ENCODE measurements around the gene B3GALT6. TPM values are rescaled to one million over a fixed set of nuclear protein-coding genes. Genes with fewer than 3 reads are reported as not detected.

The B3GALT6 gene
- total and polyA plus RNA-seq, 2 experiments from 2014 or later: 5.5 to 26.5 TPM

GRCh38 chr1:1203561-1204424, 28.2 kb upstream of the B3GALT6 start:
- Mint-ChIP-seq H3K4me3 (no peak overlapping the region), H3K27me3 (ENCODE audit: insufficient read depth, low read depth, poor library complexity) (peaks cover 8% of the 10 kb centered on the region), H3K27ac (no peak overlapping the region), H3K9me3 (no peaks in the 10 kb centered on the region; the same call in 2 of the 3 replicates), H3K36me3 (ENCODE audit: low read depth) (no peaks in the 10 kb centered on the region), H3K4me1 (no peaks in the 10 kb centered on the region; the same call in 2 of the 3 replicates)
- Histone ChIP-seq H3K4me1 (ENCODE audit: insufficient read depth) (no peaks in the 10 kb centered on the region), H2AFZ (no peak overlapping the region), H3K79me2 (replicated peaks; ENCODE audit: insufficient read depth) (no peaks in the 10 kb centered on the region), H3K27ac (ENCODE audit: low read depth) (no peak overlapping the region), H4K20me1 (replicated peaks; ENCODE audit: insufficient read depth) (no peaks in the 10 kb centered on the region), H3K4me2 (no peak overlapping the region), H3K36me3 (ENCODE audit: insufficient read depth) (no peaks in the 10 kb centered on the region), H3F3A (replicated peaks; ENCODE audit: low read depth) (no peaks in the 10 kb centered on the region), H3K9me2 (ENCODE audit: insufficient read depth) (no peaks in the 10 kb centered on the region), H3K4me3 (no peak overlapping the region), H3K27me3 (ENCODE audit: insufficient read depth) (peaks cover 13% of the 10 kb centered on the region; the same call in 1 of the 2 replicates)
- DNase-seq (ENCODE audit: low spot score) (no peak), ATAC-seq (no peak)
- TF ChIP-seq POLR2AphosphoS5 (IDR thresholded peaks at IDR 0.05; ENCODE audit: low read depth) (no peak), EZH2phosphoT487 (IDR thresholded peaks at IDR 0.05; ENCODE audit: unreplicated experiment) (no peak), ZNF114 (CRISPR knock-in tag; IDR thresholded peaks at IDR 0.05) (no peak), ZNF462 (CRISPR knock-in tag; IDR thresholded peaks at IDR 0.05) (no peak), CREB1 (CRISPR knock-in tag; IDR thresholded peaks at IDR 0.05; ENCODE audit: low read depth) (no peak), ZNF331 (CRISPR knock-in tag; IDR thresholded peaks at IDR 0.05; ENCODE audit: low read depth) (no peak), NANOG (IDR thresholded peaks at IDR 0.05; ENCODE audit: borderline replicate concordance) (no peak), STAT1 (IDR thresholded peaks at IDR 0.05; ENCODE audit: unreplicated experiment) (no peak), EZH2 (IDR thresholded peaks at IDR 0.05; ENCODE audit: low read depth, unreplicated experiment) (no peak)
- TF ChIP-seq, protein P1, sequence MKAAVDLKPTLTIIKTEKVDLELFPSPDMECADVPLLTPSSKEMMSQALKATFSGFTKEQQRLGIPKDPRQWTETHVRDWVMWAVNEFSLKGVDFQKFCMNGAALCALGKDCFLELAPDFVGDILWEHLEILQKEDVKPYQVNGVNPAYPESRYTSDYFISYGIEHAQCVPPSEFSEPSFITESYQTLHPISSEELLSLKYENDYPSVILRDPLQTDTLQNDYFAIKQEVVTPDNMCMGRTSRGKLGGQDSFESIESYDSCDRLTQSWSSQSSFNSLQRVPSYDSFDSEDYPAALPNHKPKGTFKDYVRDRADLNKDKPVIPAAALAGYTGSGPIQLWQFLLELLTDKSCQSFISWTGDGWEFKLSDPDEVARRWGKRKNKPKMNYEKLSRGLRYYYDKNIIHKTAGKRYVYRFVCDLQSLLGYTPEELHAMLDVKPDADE (IDR thresholded peaks at IDR 0.05): no peak
- TF ChIP-seq, protein P2, sequence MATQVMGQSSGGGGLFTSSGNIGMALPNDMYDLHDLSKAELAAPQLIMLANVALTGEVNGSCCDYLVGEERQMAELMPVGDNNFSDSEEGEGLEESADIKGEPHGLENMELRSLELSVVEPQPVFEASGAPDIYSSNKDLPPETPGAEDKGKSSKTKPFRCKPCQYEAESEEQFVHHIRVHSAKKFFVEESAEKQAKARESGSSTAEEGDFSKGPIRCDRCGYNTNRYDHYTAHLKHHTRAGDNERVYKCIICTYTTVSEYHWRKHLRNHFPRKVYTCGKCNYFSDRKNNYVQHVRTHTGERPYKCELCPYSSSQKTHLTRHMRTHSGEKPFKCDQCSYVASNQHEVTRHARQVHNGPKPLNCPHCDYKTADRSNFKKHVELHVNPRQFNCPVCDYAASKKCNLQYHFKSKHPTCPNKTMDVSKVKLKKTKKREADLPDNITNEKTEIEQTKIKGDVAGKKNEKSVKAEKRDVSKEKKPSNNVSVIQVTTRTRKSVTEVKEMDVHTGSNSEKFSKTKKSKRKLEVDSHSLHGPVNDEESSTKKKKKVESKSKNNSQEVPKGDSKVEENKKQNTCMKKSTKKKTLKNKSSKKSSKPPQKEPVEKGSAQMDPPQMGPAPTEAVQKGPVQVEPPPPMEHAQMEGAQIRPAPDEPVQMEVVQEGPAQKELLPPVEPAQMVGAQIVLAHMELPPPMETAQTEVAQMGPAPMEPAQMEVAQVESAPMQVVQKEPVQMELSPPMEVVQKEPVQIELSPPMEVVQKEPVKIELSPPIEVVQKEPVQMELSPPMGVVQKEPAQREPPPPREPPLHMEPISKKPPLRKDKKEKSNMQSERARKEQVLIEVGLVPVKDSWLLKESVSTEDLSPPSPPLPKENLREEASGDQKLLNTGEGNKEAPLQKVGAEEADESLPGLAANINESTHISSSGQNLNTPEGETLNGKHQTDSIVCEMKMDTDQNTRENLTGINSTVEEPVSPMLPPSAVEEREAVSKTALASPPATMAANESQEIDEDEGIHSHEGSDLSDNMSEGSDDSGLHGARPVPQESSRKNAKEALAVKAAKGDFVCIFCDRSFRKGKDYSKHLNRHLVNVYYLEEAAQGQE (IDR thresholded peaks at IDR 0.05; ENCODE audit: unreplicated experiment): no peak
- TF ChIP-seq, protein P3, sequence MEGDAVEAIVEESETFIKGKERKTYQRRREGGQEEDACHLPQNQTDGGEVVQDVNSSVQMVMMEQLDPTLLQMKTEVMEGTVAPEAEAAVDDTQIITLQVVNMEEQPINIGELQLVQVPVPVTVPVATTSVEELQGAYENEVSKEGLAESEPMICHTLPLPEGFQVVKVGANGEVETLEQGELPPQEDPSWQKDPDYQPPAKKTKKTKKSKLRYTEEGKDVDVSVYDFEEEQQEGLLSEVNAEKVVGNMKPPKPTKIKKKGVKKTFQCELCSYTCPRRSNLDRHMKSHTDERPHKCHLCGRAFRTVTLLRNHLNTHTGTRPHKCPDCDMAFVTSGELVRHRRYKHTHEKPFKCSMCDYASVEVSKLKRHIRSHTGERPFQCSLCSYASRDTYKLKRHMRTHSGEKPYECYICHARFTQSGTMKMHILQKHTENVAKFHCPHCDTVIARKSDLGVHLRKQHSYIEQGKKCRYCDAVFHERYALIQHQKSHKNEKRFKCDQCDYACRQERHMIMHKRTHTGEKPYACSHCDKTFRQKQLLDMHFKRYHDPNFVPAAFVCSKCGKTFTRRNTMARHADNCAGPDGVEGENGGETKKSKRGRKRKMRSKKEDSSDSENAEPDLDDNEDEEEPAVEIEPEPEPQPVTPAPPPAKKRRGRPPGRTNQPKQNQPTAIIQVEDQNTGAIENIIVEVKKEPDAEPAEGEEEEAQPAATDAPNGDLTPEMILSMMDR (conservative IDR thresholded peaks at IDR 0.05; ENCODE audit: low read depth in 2 of 2): no peak

All from GM23338 (cell line).